Ovary (tissue), 9 donors: Measurements from ENCODE around the gene URM1. TPM values are rescaled to one million over a fixed set of nuclear protein-coding genes. Genes with fewer than 3 reads are reported as not detected.

Experiments used
- DNase-seq, 5 donors: peaks; one replicate each; pipeline ENCODE4 v3.0.0-alpha.2; 2019 to 2020
- H3K27ac ChIP-seq, 2 donors: fragments of 200-600 bp; one replicate each; pipeline versions ENCODE4 v1.5.1 to v1.8.0; 2019 to 2022
- H3K27me3 ChIP-seq: fragments of 200-600 bp; one replicate; pipeline ENCODE4 v1.8.0; 2022
- H3K36me3 ChIP-seq: fragments of 200-600 bp; sonication (generic); one replicate; pipeline ENCODE4 v1.5.1; 2019
- H3K4me1 ChIP-seq: one replicate; pipeline ENCODE4 v1.8.1; 2013; ENCODE audit warnings: mild to moderate bottlenecking, moderate library complexity; ENCODE audit not compliant: insufficient read depth
- H3K4me3 ChIP-seq: fragments of 200-600 bp; sonication (generic); one replicate; pipeline ENCODE4 v1.5.1; 2017
- H3K9me3 ChIP-seq, 2 donors: fragments of 200-600 bp in 1 of 2; sonication (generic) in 1 of 2; one replicate each; pipeline versions ENCODE4 v1.5.1 to v1.8.1; 2013 to 2019; ENCODE audit warnings: mild to moderate bottlenecking in 1 of 2, moderate library complexity in 1 of 2
- CTCF ChIP-seq, 3 donors: fragments of 450-650 bp in 2 of 3; fragments of 200-600 bp in 1 of 3; IDR thresholded peaks; one replicate each; pipeline versions ENCODE4 v1.5.1 to v1.8.0; 2016 to 2022; ENCODE audit warnings: antibody characterized with exemption in 3 of 3, mild to moderate bottlenecking in 1 of 3
- EP300 ChIP-seq: sonication (generic); formaldehyde crosslinking; IDR thresholded peaks from one replicate; pipeline ENCODE4 v1.6.1; 2017; ENCODE audit warnings: antibody characterized with exemption
- POLR2A ChIP-seq: fragments of 450-650 bp; IDR thresholded peaks from one replicate; pipeline ENCODE4 v1.6.1; 2017; ENCODE audit warnings: antibody characterized with exemption, mild to moderate bottlenecking, moderate library complexity
- WGBS, 3 donors: extraction: QIAGEN DNeasy Blood & Tissue Kit in 1 of 3; methylation state at CpG; one replicate each; pipeline versions ENCODE4 v1.1.5 to v1.1.7; 2013 to 2017; 5-methylcytosine and 5-hydroxymethylcytosine counted together
- intact Hi-C, 4 donors: fragments of 100-400 bp; cut with DNase I; formaldehyde crosslinking; loops; one replicate each; pipeline versions ENCODE4 v1.11.0 to v1.15.1; 2022 to 2023
- polyA plus RNA-seq, 2 donors: library from polyadenylated mRNA; stranded (reverse); fragments of 200-250 nt in 1 of 2; fragments of 350-450 nt in 1 of 2; fragmentation: Illumina TruSeq in 1 of 2; extraction: RNeasy Lipid Tissue Mini Kit (QIAGEN cat#74804) in 1 of 2; gene quantifications; one replicate each; pipeline ENCODE4 v1.2.3, GENCODE V29; 2013 to 2014
- total RNA-seq, 7 donors: library from RNA; depleted of rRNA in 2 of 7; stranded (reverse); fragments of >200 nt in 2 of 7; fragmentation: NEBNext Ultra II Directional in 3 of 7; extraction: Animal tissue kit (Norgen Biotek cat#: 25700) in 3 of 7; gene quantifications; one replicate each; pipeline versions ENCODE4 v1.1.0 to v1.2.4, GENCODE V29; 2016 to 2023
- donor health status: DM: no; HTN: no; CAD: no; lungs with moderate emphysema.
- donor health status: DM: no; HTN: no; CAD: no.
- donor health status: Bipolar disorder and iron deficiency.
- donor health status: DM: yes; HTN: yes; CAD: no.
- donor health status: DM: no; HTN: no; CAD: no.
- donor health status: DM: yes; HTN: yes; CAD: no.

URM1 gene
- total and polyA plus RNA-seq, 9 donors: 20.5 to 51.4 (median 36.0) TPM

DNA sequence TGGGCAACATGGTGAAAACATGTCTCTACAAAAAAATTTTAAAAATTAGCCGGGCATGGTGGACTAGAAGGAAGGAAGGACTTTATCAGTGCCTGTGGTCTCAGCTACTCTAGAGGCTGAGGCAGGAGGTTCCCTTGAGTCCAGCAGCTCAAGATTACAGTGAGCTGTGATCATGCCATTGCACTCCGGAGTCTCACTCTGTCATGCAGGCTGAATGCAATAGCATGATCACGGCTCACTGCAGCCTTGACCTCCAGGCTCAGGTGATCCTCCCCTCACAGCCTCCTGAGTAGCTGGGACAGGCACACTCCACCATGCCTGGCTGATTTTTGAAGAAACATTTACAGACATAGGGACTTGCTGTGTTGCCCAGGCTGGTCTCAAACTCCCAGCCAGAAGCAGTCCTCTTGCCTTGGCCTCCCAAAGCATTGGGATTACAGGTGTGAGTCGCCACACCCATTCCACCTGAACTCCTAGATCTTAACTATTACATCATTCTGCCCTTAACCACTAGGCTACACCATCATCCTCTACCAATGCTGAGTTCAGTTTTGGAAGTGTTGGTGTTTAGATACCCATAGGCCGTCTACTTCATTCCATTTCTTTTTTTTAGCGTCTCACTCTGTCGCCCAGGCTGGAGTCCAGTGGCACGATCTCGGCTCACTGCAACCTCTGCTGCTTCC is 2.0 kb upstream of the URM1 start:
- no peak for TF ChIP-seq POLR2A
- TF ChIP-seq CTCF (IDR thresholded peaks at IDR 0.05): no peak
- no peak for TF ChIP-seq EP300
- H3K4me1 ChIP-seq: peaks cover 1% of the 10 kb centered on the region
- intact Hi-C loops: loop anchor here in 1 of 4 donors (10.0 kb wide), 1 partner anchor 46 kb away; no protein-coding TSS in a partner anchor
- no peak overlapping the region for H3K4me3 ChIP-seq
- 79 to 86% (median 82%) methylated on average over 9 of the region's 9 CpGs for WGBS, 3 donors
- H3K9me3 ChIP-seq: no peaks in the 10 kb centered on the region
- no peak for DNase-seq
- H3K27ac ChIP-seq: no peak overlapping the region
- no peaks in the 10 kb centered on the region for H3K27me3 ChIP-seq
- no peaks in the 10 kb centered on the region for H3K36me3 ChIP-seq

GRCh38 chr9:128370367-128370751 is 815 bp upstream of the URM1 start:
- no peak for TF ChIP-seq EP300
- TF ChIP-seq POLR2A: no peak
- TF ChIP-seq CTCF (IDR thresholded peaks at IDR 0.05): no peak
- Histone ChIP-seq H3K27ac (peak overlapping the region; percentile 35 to 75), H3K4me3 (peak overlapping the region; percentile 66), H3K27me3 (no peaks in the 10 kb centered on the region), H3K9me3 (no peaks in the 10 kb centered on the region), H3K4me1 (peaks cover 1% of the 10 kb centered on the region), H3K36me3 (no peaks in the 10 kb centered on the region)
- intact Hi-C loops: no loop called here
- no peak for DNase-seq

DNA sequence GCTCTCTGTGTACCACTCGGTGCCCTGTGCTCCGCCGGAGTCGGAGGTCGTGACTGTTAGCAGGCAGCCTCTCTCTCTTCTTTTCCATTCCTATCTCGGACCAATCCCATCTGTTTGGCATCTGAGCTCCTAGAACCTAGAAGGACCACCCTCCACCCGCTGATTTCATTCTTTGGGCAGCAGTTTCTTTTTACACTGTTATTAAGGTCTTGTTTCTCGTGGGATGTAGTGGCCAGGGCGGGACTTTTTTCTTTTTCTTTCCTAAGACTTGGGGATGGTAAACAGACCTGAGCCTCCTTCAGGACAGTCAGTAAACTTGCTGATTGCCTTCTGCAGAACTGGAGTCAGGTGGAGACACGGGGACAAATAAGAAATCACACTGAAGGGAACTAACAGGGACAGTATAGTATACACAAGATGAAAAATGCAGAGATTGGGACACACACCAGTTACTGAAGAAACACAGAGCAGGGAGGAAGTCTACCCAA is 500 bp downstream of the URM1 start:
- no peaks in the 10 kb centered on the region for H3K36me3 ChIP-seq
- peak overlapping the region; percentile 66 for H3K4me3 ChIP-seq
- H3K4me1 ChIP-seq: peaks cover 1% of the 10 kb centered on the region
- TF ChIP-seq EP300: no peak
- TF ChIP-seq POLR2A: no peak
- no peak for TF ChIP-seq CTCF (IDR thresholded peaks at IDR 0.05)
- no peak for DNase-seq
- H3K27ac ChIP-seq: peak overlapping the region in 1 of 2 donors; percentile 75
- no peaks in the 10 kb centered on the region for H3K27me3 ChIP-seq
- intact Hi-C loops: no loop called here
- 1% methylated on average over 10 of the region's 10 CpGs for WGBS, 3 donors
- H3K9me3 ChIP-seq: no peaks in the 10 kb centered on the region

DNA sequence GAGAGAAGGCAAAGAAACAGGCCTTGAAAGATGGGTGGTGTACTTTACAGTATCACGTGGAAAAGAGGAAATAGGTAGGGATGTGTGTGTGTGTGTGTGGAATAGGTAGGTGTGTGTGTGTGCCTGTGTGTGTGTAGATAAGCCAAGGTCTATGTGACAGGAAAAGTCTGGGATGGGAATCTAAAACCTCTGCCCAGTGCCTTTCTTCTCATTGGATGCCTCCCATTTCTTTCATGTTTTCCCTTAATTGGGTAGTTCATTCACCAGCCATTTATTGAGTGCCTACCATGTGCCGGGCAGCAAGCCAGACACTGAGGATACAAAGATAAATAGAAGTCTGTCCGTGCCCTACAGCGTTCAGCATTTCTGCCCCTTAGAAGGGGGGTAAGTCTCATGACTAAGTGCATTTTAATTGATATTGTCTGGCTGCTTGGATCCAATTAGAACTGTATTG is 1.0 kb downstream of the URM1 start:
- intact Hi-C loops: no loop called here
- Histone ChIP-seq H3K27me3 (no peaks in the 10 kb centered on the region), H3K36me3 (no peaks in the 10 kb centered on the region), H3K4me1 (peaks cover 1% of the 10 kb centered on the region), H3K9me3 (no peaks in the 10 kb centered on the region), H3K27ac (no peak overlapping the region), H3K4me3 (peak overlapping the region; percentile 66)
- TF ChIP-seq POLR2A: no peak
- TF ChIP-seq CTCF (IDR thresholded peaks at IDR 0.05): no peak
- TF ChIP-seq EP300: no peak
- 37 to 50% (median 44%) methylated on average over 4 of the region's 4 CpGs for WGBS, 3 donors
- DNase-seq: no peak
